IPS DF 6.9 (cell line): Measurements from ENCODE around the gene RTRAF.

ENCODE experiments used
- DNase-seq: peaks from one replicate; pipeline ENCODE4 v3.0.0-alpha.2; 2013; ENCODE audit warnings: low read depth, low spot score
- H3K27ac ChIP-seq: one replicate; pipeline ENCODE4 v1.5.1; 2013; ENCODE audit warnings: low read length, control low read depth
- H3K27me3 ChIP-seq: 2 replicates; pipeline ENCODE4 v1.6.1; 2013; ENCODE audit warnings: mild to moderate bottlenecking, low read length; ENCODE audit not compliant: control insufficient read depth, insufficient read depth
- H3K36me3 ChIP-seq: 2 replicates; pipeline ENCODE4 v1.6.1; 2013; ENCODE audit warnings: low read length; ENCODE audit not compliant: control insufficient read depth, insufficient read depth
- H3K4me1 ChIP-seq: 2 replicates; pipeline ENCODE4 v1.6.1; 2013; ENCODE audit warnings: low read length; ENCODE audit not compliant: control insufficient read depth, insufficient read depth
- H3K4me3 ChIP-seq: 2 replicates; pipeline ENCODE4 v1.5.1; 2013; ENCODE audit warnings: mild to moderate bottlenecking, low read length
- H3K9me3 ChIP-seq: 2 replicates; pipeline ENCODE4 v1.6.1; 2013; ENCODE audit warnings: low read length, inconsistent platforms; ENCODE audit not compliant: control insufficient read depth, insufficient read depth
- WGBS: extraction: QIAGEN DNeasy Blood & Tissue Kit; methylation state at CpG from one replicate; pipeline ENCODE4 v1.1.7; 2013; ENCODE audit warnings: mixed read lengths, missing lambda C conversion rate; ENCODE audit not compliant: insufficient read length, insufficient coverage; 5-methylcytosine and 5-hydroxymethylcytosine counted together

Gene RTRAF

GRCh38 chr14:51989293-51990234 lies at the start of gene RTRAF:
Gene RTRAF, plus strand, starts transcription at chr14:51989546. Its CDS starts 94 bp downstream, at chr14:51989640.
- Histone ChIP-seq H3K4me1 (no peaks in the 10 kb centered on the region; the same call in 1 of the 2 replicates), H3K9me3 (no peaks in the 10 kb centered on the region), H3K36me3 (peaks cover 3% of the 10 kb centered on the region; the same call in 1 of the 2 replicates), H3K27me3 (no peaks in the 10 kb centered on the region), H3K27ac (no peak within 1 kb of the TSS), H3K4me3 (peak within 1 kb of the TSS; percentile 96)
- DNase-seq, result peak; percentile 73
- WGBS, result no CpG with 5 or more reads among the region's 72 CpGs

GRCh38 chr14:51939755-51940301 lies 49.5 kb upstream of the RTRAF start:
- Histone ChIP-seq H3K4me1 (no peaks in the 10 kb centered on the region; the same call in 1 of the 2 replicates), H3K9me3 (no peaks in the 10 kb centered on the region), H3K4me3 (no peak overlapping the region), H3K36me3 (no peaks in the 10 kb centered on the region), H3K27ac (no peak overlapping the region), H3K27me3 (no peaks in the 10 kb centered on the region)
- no CpG with 5 or more reads among the region's 10 CpGs for WGBS
- DNase-seq, result no peak

GRCh38 chr14:51942971-51943370 lies 46.4 kb upstream of the RTRAF start:
- Histone ChIP-seq H3K27me3 (no peaks in the 10 kb centered on the region), H3K4me3 (no peak overlapping the region), H3K9me3 (no peaks in the 10 kb centered on the region), H3K4me1 (no peaks in the 10 kb centered on the region; the same call in 1 of the 2 replicates), H3K27ac (no peak overlapping the region), H3K36me3 (no peaks in the 10 kb centered on the region)
- DNase-seq, result no peak
- WGBS, result no CpG with 5 or more reads among the region's 2 CpGs

GRCh38 chr14:51950007-51950406 lies 39.3 kb upstream of the RTRAF start:
- Histone ChIP-seq H3K36me3 (no peaks in the 10 kb centered on the region), H3K27ac (no peak overlapping the region), H3K9me3 (no peaks in the 10 kb centered on the region), H3K27me3 (no peaks in the 10 kb centered on the region), H3K4me3 (no peak overlapping the region), H3K4me1 (no peaks in the 10 kb centered on the region)
- no peak for DNase-seq
- WGBS, result no CpG with 5 or more reads among the region's 2 CpGs

- no CpG with 5 or more reads among the region's 3 CpGs for WGBS
- Histone ChIP-seq H3K4me3 (no peak overlapping the region), H3K36me3 (no peaks in the 10 kb centered on the region), H3K27me3 (no peaks in the 10 kb centered on the region), H3K9me3 (no peaks in the 10 kb centered on the region), H3K4me1 (no peaks in the 10 kb centered on the region), H3K27ac (no peak overlapping the region)
- DNase-seq, result no peak
Observed at GRCh38 chr14:51951656-51952055, 37.7 kb upstream of the RTRAF start.

- Histone ChIP-seq H3K9me3 (no peaks in the 10 kb centered on the region; the same call in 1 of the 2 replicates), H3K27ac (no peak overlapping the region), H3K4me1 (no peaks in the 10 kb centered on the region), H3K4me3 (no peak overlapping the region), H3K36me3 (no peaks in the 10 kb centered on the region), H3K27me3 (no peaks in the 10 kb centered on the region)
- no peak for DNase-seq
- no CpG with 5 or more reads among the region's 2 CpGs for WGBS
Observed at GRCh38 chr14:51954031-51954430, 35.3 kb upstream of the RTRAF start.

GRCh38 chr14:51954657-51955056 lies 34.7 kb upstream of the RTRAF start:
- no peaks in the 10 kb centered on the region; the same call in 1 of the 2 replicates for H3K9me3 ChIP-seq
- H3K4me3 ChIP-seq, result no peak overlapping the region
- no CpG with 5 or more reads among the region's 3 CpGs for WGBS
- no peaks in the 10 kb centered on the region for H3K4me1 ChIP-seq
- H3K27me3 ChIP-seq, result no peaks in the 10 kb centered on the region
- DNase-seq, result no peak
- no peaks in the 10 kb centered on the region for H3K36me3 ChIP-seq
- no peak overlapping the region for H3K27ac ChIP-seq

GRCh38 chr14:51957950-51958349 lies 31.4 kb upstream of the RTRAF start:
- Histone ChIP-seq H3K36me3 (no peaks in the 10 kb centered on the region), H3K27ac (no peak overlapping the region), H3K9me3 (no peaks in the 10 kb centered on the region; the same call in 1 of the 2 replicates), H3K4me1 (no peaks in the 10 kb centered on the region), H3K27me3 (no peaks in the 10 kb centered on the region), H3K4me3 (no peak overlapping the region)
- DNase-seq, result no peak
- no CpG with 5 or more reads among the region's 2 CpGs for WGBS

- WGBS, result no CpG with 5 or more reads among the region's 1 CpG
Observed at GRCh38 chr14:51959928-51960327, 29.4 kb upstream of the RTRAF start.

GRCh38 chr14:51960866-51961265 lies 28.5 kb upstream of the RTRAF start:
- Histone ChIP-seq H3K4me3 (no peak overlapping the region), H3K9me3 (no peaks in the 10 kb centered on the region; the same call in 1 of the 2 replicates), H3K27ac (no peak overlapping the region), H3K4me1 (no peaks in the 10 kb centered on the region), H3K27me3 (no peaks in the 10 kb centered on the region), H3K36me3 (no peaks in the 10 kb centered on the region)
- no peak for DNase-seq

More at GRCh38 chr14:51959928-51960327, 29.4 kb upstream of the RTRAF start:
- Histone ChIP-seq H3K36me3 (no peaks in the 10 kb centered on the region), H3K4me1 (no peaks in the 10 kb centered on the region), H3K4me3 (no peak overlapping the region), H3K27ac (no peak overlapping the region), H3K27me3 (no peaks in the 10 kb centered on the region), H3K9me3 (no peaks in the 10 kb centered on the region; the same call in 1 of the 2 replicates)
- DNase-seq, result no peak
